Sigmoid colon (tissue), 4 donors: Measurements from ENCODE around the gene NR1D2.

Source experiments
- CTCF ChIP-seq, 4 experiments: fragments of 450-650 bp in 3 of 4; fragments of 200-600 bp in 1 of 4; IDR thresholded peaks; one replicate each; pipeline ENCODE4 v1.5.1; 2016 to 2019; ENCODE audit warnings: antibody characterized with exemption in 4 of 4, mild to moderate bottlenecking in 3 of 4, moderate library complexity in 2 of 4
- EP300 ChIP-seq, 4 donors: sonication (generic); formaldehyde crosslinking; IDR thresholded peaks; one replicate each; pipeline ENCODE4 v1.6.1; 2017; ENCODE audit warnings: antibody characterized with exemption in 4 of 4
- POLR2A ChIP-seq, 2 donors: fragments of 450-650 bp; IDR thresholded peaks; one replicate each; pipeline ENCODE4 v1.6.1; 2016; ENCODE audit warnings: antibody characterized with exemption in 2 of 2, mild to moderate bottlenecking in 2 of 2, moderate library complexity in 2 of 2
- POLR2AphosphoS5 ChIP-seq, 4 donors: sonication (generic); formaldehyde crosslinking; IDR thresholded peaks; one replicate each; pipeline ENCODE4 v1.6.1; 2017; ENCODE audit warnings: antibody characterized with exemption in 4 of 4

GRCh38 chr3:24019585-24019984, 74.5 kb downstream of the NR1D2 start:
- no peak for TF ChIP-seq POLR2A (IDR thresholded peaks at IDR 0.05)
- no peak for TF ChIP-seq CTCF (IDR thresholded peaks at IDR 0.05)
- no peak for TF ChIP-seq EP300 (IDR thresholded peaks at IDR 0.05)
- no peak for TF ChIP-seq POLR2AphosphoS5 (IDR thresholded peaks at IDR 0.05)
